Nephron (organoid): Measurements from ENCODE around the gene IMPDH1.
A peak's percentile ranks its signal among the peaks of the same experiment; 100 is the strongest.

ENCODE experiments used
- H3K27ac Mint-ChIP-seq, 3 experiments: 2 replicates each; pipeline ENCODE4 v1.8.0; 2020; ENCODE audit warnings: mixed read lengths in 3 of 3, mild to moderate bottlenecking in 2 of 3, moderate library complexity in 1 of 3
- H3K27me3 Mint-ChIP-seq: 2 replicates; pipeline ENCODE4 v1.8.0; 2021; ENCODE audit warnings: low read depth, mild to moderate bottlenecking, moderate library complexity, mixed read lengths
- H3K36me3 Mint-ChIP-seq: 2 replicates; pipeline ENCODE4 v1.8.0; 2020; ENCODE audit warnings: low read depth, mixed read lengths
- H3K4me1 Mint-ChIP-seq: 2 replicates; pipeline ENCODE4 v1.8.0; 2020; ENCODE audit warnings: mixed read lengths
- H3K4me3 Mint-ChIP-seq, 3 experiments: 2 replicates each; pipeline ENCODE4 v1.8.0; 2020; ENCODE audit warnings: mild to moderate bottlenecking in 3 of 3, mixed read lengths in 3 of 3, moderate library complexity in 2 of 3
- H3K9me3 Mint-ChIP-seq: 2 replicates; pipeline ENCODE4 v1.8.0; 2020; ENCODE audit warnings: mixed read lengths
- CTCF ChIP-seq, 3 experiments: fragments of 200-600 bp; sonication (generic); IDR thresholded peaks; one replicate each; pipeline ENCODE4 v1.5.0; 2021; ENCODE audit warnings: antibody characterized with exemption in 3 of 3; ENCODE audit not compliant: unreplicated experiment in 3 of 3

Gene IMPDH1

GRCh38 chr7:128343554-128344430 is 66.0 kb downstream of the IMPDH1 start, which contains the start of gene RBM28:
Gene RBM28, minus strand, starts transcription at chr7:128343908. Its CDS starts 115 bp downstream, at chr7:128343793.
- Mint-ChIP-seq H3K36me3 (no peaks in the 10 kb centered on the region), H3K4me3 (peak within 1 kb of the TSS; percentile 96 to 98 (median 97)), H3K27me3 (no peaks in the 10 kb centered on the region), H3K4me1 (peaks cover 34% of the 10 kb centered on the region), H3K9me3 (no peaks in the 10 kb centered on the region), H3K27ac (peak within 1 kb of the TSS; percentile 91 to 96 (median 94))
- TF ChIP-seq CTCF (IDR thresholded peaks at IDR 0.05; ENCODE audit: unreplicated experiment in 3 of 3) = no peak
